MM.1S (cell line): ENCODE results near the gene NKX2-2.

Source experiments
- DNase-seq: peaks from one replicate; pipeline ENCODE4 v3.0.0-alpha.2; 2015
- H2AFZ ChIP-seq: fragments of 300-600 bp; sonication (generic); 2 replicates; pipeline ENCODE4 v1.6.0; 2016; ENCODE audit warnings: antibody characterized with exemption, low read length
- H3F3A ChIP-seq: fragments of 300-600 bp; sonication (generic); 2 replicates; pipeline ENCODE4 v1.6.1; 2016; ENCODE audit warnings: mild to moderate bottlenecking, antibody characterized with exemption, low read length, moderate library complexity, mixed read lengths; ENCODE audit not compliant: insufficient read depth
- H3K27ac ChIP-seq: fragments of 300-600 bp; sonication (generic); 2 replicates; pipeline ENCODE4 v1.5.1; 2016; ENCODE audit warnings: mild to moderate bottlenecking, low read length
- H3K27me3 ChIP-seq: fragments of 300-600 bp; sonication (generic); replicated peaks from 2 replicates; pipeline ENCODE4 v1.6.0; 2016; ENCODE audit warnings: low read length; ENCODE audit not compliant: insufficient read depth
- H3K36me3 ChIP-seq: fragments of 300-600 bp; sonication (generic); replicated peaks from 2 replicates; pipeline ENCODE4 v1.6.1; 2016; ENCODE audit warnings: mild to moderate bottlenecking, low read length, mixed read lengths; ENCODE audit not compliant: insufficient read depth
- H3K4me1 ChIP-seq: fragments of 300-600 bp; sonication (generic); 2 replicates; pipeline ENCODE4 v1.6.1; 2016; ENCODE audit warnings: low read length, mixed read lengths
- H3K4me2 ChIP-seq: fragments of 300-600 bp; sonication (generic); 2 replicates; pipeline ENCODE4 v1.6.0; 2016; ENCODE audit warnings: low read depth, low read length
- H3K4me3 ChIP-seq: fragments of 300-600 bp; sonication (generic); 2 replicates; pipeline ENCODE4 v1.5.1; 2016; ENCODE audit warnings: low read length, mixed read lengths
- H3K79me2 ChIP-seq: fragments of 300-600 bp; sonication (generic); 2 replicates; pipeline ENCODE4 v1.6.1; 2016; ENCODE audit warnings: mixed run types, low read length, mixed read lengths
- H3K9ac ChIP-seq: fragments of 300-600 bp; sonication (generic); 2 replicates; pipeline ENCODE4 v1.6.1; 2016; ENCODE audit warnings: low read length, mixed read lengths
- H3K9me2 ChIP-seq: fragments of 300-600 bp; sonication (generic); replicated peaks from 2 replicates; pipeline ENCODE4 v1.6.1; 2016; ENCODE audit warnings: mild to moderate bottlenecking, low read length, mixed read lengths; ENCODE audit not compliant: insufficient read depth
- H3K9me3 ChIP-seq: fragments of 300-600 bp; sonication (generic); replicated peaks from 2 replicates; pipeline ENCODE4 v1.6.1; 2016; ENCODE audit warnings: mild to moderate bottlenecking, low read length, mixed read lengths; ENCODE audit not compliant: insufficient read depth
- H4K20me1 ChIP-seq: fragments of 300-600 bp; sonication (generic); 2 replicates; pipeline ENCODE4 v1.6.1; 2016; ENCODE audit warnings: mild to moderate bottlenecking, low read length, moderate library complexity, mixed read lengths; ENCODE audit not compliant: insufficient read depth
- CTCF ChIP-seq: fragments of 300-600 bp; sonication (generic); IDR thresholded peaks from 2 replicates; pipeline ENCODE4 v1.5.1; 2016; ENCODE audit warnings: antibody characterized with exemption, low read length, mixed read lengths
- EZH2 ChIP-seq: fragments of 300-600 bp; sonication (generic); optimal IDR thresholded peaks from 2 replicates; pipeline ENCODE3; 2017; ENCODE audit warnings: low read depth, mild to moderate bottlenecking, antibody characterized with exemption, low read length, mixed read lengths
- EZH2phosphoT487 ChIP-seq: fragments of 300-600 bp; sonication (generic); IDR thresholded peaks from 2 replicates; pipeline ENCODE4 v1.6.1; 2018; ENCODE audit warnings: antibody characterized with exemption, low read length

NKX2-2 gene

GRCh38 chr20:21503345-21503744 lies 10.5 kb downstream of the NKX2-2 start:
- H3K9me2 ChIP-seq = no peaks in the 10 kb centered on the region
- H3K4me1 ChIP-seq = peaks cover 25% of the 10 kb centered on the region
- no peaks in the 10 kb centered on the region for H4K20me1 ChIP-seq
- H3K79me2 ChIP-seq = no peaks in the 10 kb centered on the region
- no peaks in the 10 kb centered on the region for H3K36me3 ChIP-seq
- DNase-seq = peak; percentile 96
- peaks cover 10% of the 10 kb centered on the region; the same call in 1 of the 2 replicates for H3F3A ChIP-seq
- TF ChIP-seq EZH2 (no peak), EZH2phosphoT487 (no peak), CTCF (no peak)
- no peak overlapping the region for H3K9ac ChIP-seq
- H3K4me2 ChIP-seq = peak overlapping the region; percentile 30
- peaks cover 23% of the 10 kb centered on the region for H3K27me3 ChIP-seq
- no peak overlapping the region for H3K4me3 ChIP-seq
- no peaks in the 10 kb centered on the region for H3K9me3 ChIP-seq
- no peak overlapping the region for H2AFZ ChIP-seq
- H3K27ac ChIP-seq = no peak overlapping the region

DNA sequence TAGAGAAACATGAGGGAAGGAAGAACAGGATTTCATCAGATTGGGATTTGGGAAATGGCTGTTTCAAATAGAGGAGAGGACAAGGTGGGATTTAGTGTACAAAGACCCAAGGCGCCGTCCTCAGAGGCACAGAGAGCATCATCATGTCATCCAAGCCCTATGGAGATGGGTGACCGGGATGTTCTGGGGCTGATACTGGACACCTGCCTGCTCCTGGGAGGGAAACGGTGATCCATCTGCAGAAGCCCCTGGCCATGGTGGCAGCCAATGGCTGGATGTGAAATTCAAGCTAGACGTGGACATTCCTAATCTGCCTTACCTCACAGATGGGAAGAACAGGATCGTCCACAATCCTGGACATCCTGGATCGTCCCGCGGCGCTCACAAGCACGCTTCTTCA lies 12.7 kb downstream of the NKX2-2 start:
- no peak for DNase-seq
- no peaks in the 10 kb centered on the region for H3K36me3 ChIP-seq
- H3K9ac ChIP-seq = no peak overlapping the region
- H3K27me3 ChIP-seq = peaks cover 7% of the 10 kb centered on the region; the same call in 1 of the 2 replicates
- H4K20me1 ChIP-seq = no peaks in the 10 kb centered on the region
- H3K9me3 ChIP-seq = no peaks in the 10 kb centered on the region
- TF ChIP-seq EZH2 (no peak), CTCF (no peak), EZH2phosphoT487 (no peak)
- H3F3A ChIP-seq = peaks cover 10% of the 10 kb centered on the region; the same call in 1 of the 2 replicates
- H3K79me2 ChIP-seq = no peaks in the 10 kb centered on the region
- no peak overlapping the region for H2AFZ ChIP-seq
- H3K9me2 ChIP-seq = no peaks in the 10 kb centered on the region
- H3K4me3 ChIP-seq = no peak overlapping the region
- peaks cover 25% of the 10 kb centered on the region for H3K4me1 ChIP-seq
- no peak overlapping the region for H3K27ac ChIP-seq
- no peak overlapping the region for H3K4me2 ChIP-seq

DNA sequence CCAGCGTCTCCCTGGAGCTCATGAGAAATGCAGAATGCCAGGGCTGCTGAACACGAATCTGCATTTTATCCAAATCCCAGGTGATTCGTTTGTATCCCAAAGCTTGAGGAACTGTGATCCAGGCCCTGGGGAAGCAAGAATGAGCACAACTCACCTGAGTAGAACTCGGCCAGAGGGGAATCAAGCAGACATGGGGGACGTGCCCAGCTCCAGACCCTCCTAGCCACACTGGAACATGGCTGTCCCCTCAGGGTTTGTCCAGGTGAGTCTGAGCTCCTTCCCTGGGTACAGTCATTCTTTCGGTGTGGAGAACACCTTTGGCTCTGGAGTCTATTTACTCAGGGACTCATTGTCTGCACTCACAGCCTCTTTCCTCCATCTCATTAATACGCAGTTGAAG lies 13.3 kb downstream of the NKX2-2 start:
- no peaks in the 10 kb centered on the region for H3K9me3 ChIP-seq

More for the DNA sequence above, 13.3 kb downstream of the NKX2-2 start:
- Histone ChIP-seq H3K4me1 (peaks cover 24% of the 10 kb centered on the region), H4K20me1 (no peaks in the 10 kb centered on the region), H3K4me2 (no peak overlapping the region), H3K27ac (no peak overlapping the region), H3F3A (peaks cover 10% of the 10 kb centered on the region; the same call in 1 of the 2 replicates), H2AFZ (no peak overlapping the region), H3K9me2 (no peaks in the 10 kb centered on the region), H3K27me3 (peaks cover 7% of the 10 kb centered on the region; the same call in 1 of the 2 replicates), H3K36me3 (no peaks in the 10 kb centered on the region), H3K79me2 (no peaks in the 10 kb centered on the region), H3K9ac (no peak overlapping the region), H3K4me3 (no peak overlapping the region)
- no peak for TF ChIP-seq EZH2phosphoT487
- TF ChIP-seq CTCF = no peak
- TF ChIP-seq EZH2 = no peak
- no peak for DNase-seq
